ENCODE data around the gene FKBP15. TPM values are rescaled to one million over a fixed set of nuclear protein-coding genes. Genes with fewer than 3 reads are reported as not detected.

The FKBP15 gene
- total and polyA plus RNA-seq, 2 of the 4 experiments (the other 2 are of a cell fraction) = 20.4 to 25.5 TPM

DNA sequence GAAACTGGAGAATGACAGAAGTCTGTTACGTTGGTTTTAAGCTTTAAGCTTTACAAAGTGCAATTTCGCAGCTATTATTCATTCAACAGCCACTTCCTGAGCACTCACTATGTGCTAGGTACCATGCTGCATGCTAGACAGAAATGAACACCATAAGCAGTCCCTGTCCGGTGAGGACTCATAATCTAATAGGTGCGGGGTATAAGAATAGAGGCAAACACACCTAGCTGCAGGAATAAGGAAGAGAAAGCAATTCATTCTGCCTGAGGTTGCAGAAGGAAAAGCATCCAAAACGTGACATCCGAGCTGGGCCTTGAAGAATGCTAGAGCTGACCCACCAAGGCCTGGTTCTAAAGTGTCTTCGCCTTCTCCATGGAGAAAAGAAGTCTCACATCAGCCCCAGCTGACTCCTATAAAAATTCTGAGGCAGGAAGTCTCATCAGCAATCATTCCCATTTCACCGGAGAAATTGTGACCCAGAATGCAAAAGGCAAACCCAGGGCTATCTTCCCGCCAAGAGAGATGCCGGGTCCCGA, 542 bp downstream of the FKBP15 start:
- Histone ChIP-seq H3K18ac (ENCODE audit: low read depth, low read length) (peak overlapping the region; percentile 62; the same call in 1 of the 2 replicates), H4K20me1 (ENCODE audit: insufficient read depth, low read length) (peaks cover 4% of the 10 kb centered on the region; the same call in 1 of the 2 replicates), H3K4ac (ENCODE audit: low read depth, low read length) (peak overlapping the region; percentile 83), H3K4me2 (ENCODE audit: low read depth, low read length) (peak overlapping the region; percentile 98), H2BK120ac (ENCODE audit: low read depth, low read length) (peak overlapping the region; percentile 60), H4K91ac (ENCODE audit: insufficient read depth, low read depth, low read length) (peak overlapping the region; percentile 89), H3K9me1 (ENCODE audit: insufficient read depth, low read length) (no peaks in the 10 kb centered on the region), H2AK5ac (ENCODE audit: low read depth, low read length) (peak overlapping the region; percentile 78), H3K79me1 (ENCODE audit: low read depth in 1 of 2, low read length in 2 of 2) (peaks cover 33 to 64% of the 10 kb centered on the region in 2 experiments), H2BK5ac (ENCODE audit: low read depth, low read length, poor library complexity, severe bottlenecking) (peak overlapping the region; percentile 90), H3K23ac (ENCODE audit: low read depth, low read length) (peak overlapping the region; percentile 81), H3K36me3 (ENCODE audit: control insufficient read depth, insufficient read depth, low read length) (no peaks in the 10 kb centered on the region), H2BK20ac (ENCODE audit: low read depth, low read length) (no peak overlapping the region), H2BK15ac (ENCODE audit: low read depth, low read length) (0 out of 3 replicates have a peak overlapping the region, but pooled peaks have one; percentile 27), H3K14ac (replicated peaks; ENCODE audit: low read depth, low read length) (peak overlapping the region; percentile 86), H3K4me1 (ENCODE audit: control insufficient read depth, insufficient read depth, low read length) (peaks cover 7% of the 10 kb centered on the region), H3K56ac (ENCODE audit: extremely low read depth, insufficient read depth, low read length) (peak overlapping the region; percentile 89), H2AK9ac (replicated peaks; ENCODE audit: low read depth, low read length, poor library complexity) (peak overlapping the region; percentile 43), H4K8ac (ENCODE audit: low read depth in 2 of 2, low read length in 2 of 2) (peak overlapping the region; percentile 90 to 98), H3K9ac (ENCODE audit: low read depth, low read length) (peak overlapping the region; percentile 94), H3K27ac (ENCODE audit: insufficient read depth, low read length) (peak overlapping the region; percentile 95), H3K27me3 (ENCODE audit: control insufficient read depth, insufficient read depth, low read length) (no peaks in the 10 kb centered on the region), H3K4me3 (ENCODE audit: insufficient read depth, low read depth, low read length) (peak overlapping the region; percentile 77), H4K5ac (ENCODE audit: low read depth, low read length) (peak overlapping the region; percentile 83), H2AFZ (replicated peaks; ENCODE audit: low read length, poor library complexity) (peak overlapping the region; percentile 98), H3K9me3 (ENCODE audit: control insufficient read depth, insufficient read depth, low read length) (no peaks in the 10 kb centered on the region)
- dilution Hi-C loops (cut with HindIII; ENCODE audit: low sequenced_read_pairs, unreplicated experiment) (no loop called here), in situ Hi-C loops (cut with MboI; ENCODE audit: low sequenced_read_pairs) (no loop called here), intact Hi-C loops (cut with micrococcal nuclease) (loop anchor here (1.0 to 2.0 kb wide), 2 partner anchors 32 to 55 kb away; partner anchors contain the start of genes CDC26 and PRPF4)
- ATAC-seq (ENCODE audit: low read depth) (no peak), DNase-seq (no peak)
- ChIA-PET POLR2A (ENCODE audit: unreplicated experiment) (interaction anchor here (0.5 to 1.0 kb wide), 3 partner anchors 36 to 161 kb away, joined by 4 to 19 read pairs (median 8); partner anchors contain the start of gene SLC31A2), CTCF (interaction anchor here (1.3 kb wide), 1 partner anchor 54 kb away, joined by 3 read pairs; the partner anchor contains the start of genes CDC26 and PRPF4)
- TF ChIP-seq ELK1 (IDR thresholded peaks at IDR 0.05; ENCODE audit: borderline replicate concordance, low read depth, low read length) = no peak
- TF ChIP-seq, protein P1, sequence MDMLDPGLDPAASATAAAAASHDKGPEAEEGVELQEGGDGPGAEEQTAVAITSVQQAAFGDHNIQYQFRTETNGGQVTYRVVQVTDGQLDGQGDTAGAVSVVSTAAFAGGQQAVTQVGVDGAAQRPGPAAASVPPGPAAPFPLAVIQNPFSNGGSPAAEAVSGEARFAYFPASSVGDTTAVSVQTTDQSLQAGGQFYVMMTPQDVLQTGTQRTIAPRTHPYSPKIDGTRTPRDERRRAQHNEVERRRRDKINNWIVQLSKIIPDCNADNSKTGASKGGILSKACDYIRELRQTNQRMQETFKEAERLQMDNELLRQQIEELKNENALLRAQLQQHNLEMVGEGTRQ (IDR thresholded peaks at IDR 0.05; ENCODE audit: low read depth, low read length) = no peak
- no peak for TF ChIP-seq CHD1 (IDR thresholded peaks at IDR 0.05; ENCODE audit: low read depth, low read length)
- TF ChIP-seq POLR2A (IDR thresholded peaks at IDR 0.05; ENCODE audit: low read depth, low read length) = no peak
- no peak for TF ChIP-seq BHLHE40 (IDR thresholded peaks at IDR 0.05; ENCODE audit: low read depth, low read length)
- TF ChIP-seq NFE2L2 (IDR thresholded peaks at IDR 0.05; ENCODE audit: low read depth, low read length) = no peak
- no peak for TF ChIP-seq FOS (IDR thresholded peaks at IDR 0.05; ENCODE audit: low read depth, low read length)
- TF ChIP-seq RCOR1 (IDR thresholded peaks at IDR 0.05; ENCODE audit: insufficient replicate concordance, low read length) = no peak
- TF ChIP-seq, protein P2, sequence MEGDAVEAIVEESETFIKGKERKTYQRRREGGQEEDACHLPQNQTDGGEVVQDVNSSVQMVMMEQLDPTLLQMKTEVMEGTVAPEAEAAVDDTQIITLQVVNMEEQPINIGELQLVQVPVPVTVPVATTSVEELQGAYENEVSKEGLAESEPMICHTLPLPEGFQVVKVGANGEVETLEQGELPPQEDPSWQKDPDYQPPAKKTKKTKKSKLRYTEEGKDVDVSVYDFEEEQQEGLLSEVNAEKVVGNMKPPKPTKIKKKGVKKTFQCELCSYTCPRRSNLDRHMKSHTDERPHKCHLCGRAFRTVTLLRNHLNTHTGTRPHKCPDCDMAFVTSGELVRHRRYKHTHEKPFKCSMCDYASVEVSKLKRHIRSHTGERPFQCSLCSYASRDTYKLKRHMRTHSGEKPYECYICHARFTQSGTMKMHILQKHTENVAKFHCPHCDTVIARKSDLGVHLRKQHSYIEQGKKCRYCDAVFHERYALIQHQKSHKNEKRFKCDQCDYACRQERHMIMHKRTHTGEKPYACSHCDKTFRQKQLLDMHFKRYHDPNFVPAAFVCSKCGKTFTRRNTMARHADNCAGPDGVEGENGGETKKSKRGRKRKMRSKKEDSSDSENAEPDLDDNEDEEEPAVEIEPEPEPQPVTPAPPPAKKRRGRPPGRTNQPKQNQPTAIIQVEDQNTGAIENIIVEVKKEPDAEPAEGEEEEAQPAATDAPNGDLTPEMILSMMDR (conservative IDR thresholded peaks at IDR 0.05; ENCODE audit: low read depth, low read length) = no peak
- no peak for TF ChIP-seq MXI1 (IDR thresholded peaks at IDR 0.05; ENCODE audit: borderline replicate concordance, low read depth, low read length)
- TF ChIP-seq CEBPB (IDR thresholded peaks at IDR 0.05; ENCODE audit: low read depth, low read length) = no peak
- no peak for TF ChIP-seq MAFK (IDR thresholded peaks at IDR 0.05; ENCODE audit: low read depth, low read length)
- no peak for TF ChIP-seq RAD21 (IDR thresholded peaks at IDR 0.05; ENCODE audit: low read length)
- TF ChIP-seq MAZ (IDR thresholded peaks at IDR 0.05; ENCODE audit: borderline replicate concordance, low read depth, low read length) = no peak
- 15% methylated on average over 4 of the region's 11 CpGs; no CpG with 5 or more reads in 1 of the 2 experiments for WGBS, 2 experiments (ENCODE audit: extremely low coverage in 2 of 2, insufficient read length in 1 of 2)
- no TSS peak for BruUV-seq (replicated peaks)

Data from IMR-90 (cell line).